GM18951 (cell line): ENCODE results near the gene ELOB.

Experiments used
- POLR2A ChIP-seq: IDR thresholded peaks from 4 replicates; pipeline ENCODE4 v1.6.1; 2011; ENCODE audit warnings: mild to moderate bottlenecking; ENCODE audit not compliant: insufficient read length, insufficient read depth; ENCODE audit errors: extremely low read depth
- in situ Hi-C: fragments of 300-500 bp; cut with MboI; formaldehyde crosslinking; loops from one replicate; pipeline ENCODE4 v1.12.0; 2022; ENCODE audit warnings: low sequenced_read_pairs, mixed read lengths, inconsistent platforms; ENCODE audit not compliant: unreplicated experiment

Gene ELOB

GRCh38 chr16:2777231-2777902 is at the start of gene ELOB:
Gene ELOB, minus strand, starts transcription at chr16:2777280. Its CDS starts 41 bp downstream, at chr16:2777239.
- peak; percentile 86 for TF ChIP-seq POLR2A
- in situ Hi-C loops: no loop called here

GRCh38 chr16:2825906-2826305 is 48.8 kb upstream of the ELOB start:
- in situ Hi-C loops: no loop called here
- TF ChIP-seq POLR2A: no peak

DNA sequence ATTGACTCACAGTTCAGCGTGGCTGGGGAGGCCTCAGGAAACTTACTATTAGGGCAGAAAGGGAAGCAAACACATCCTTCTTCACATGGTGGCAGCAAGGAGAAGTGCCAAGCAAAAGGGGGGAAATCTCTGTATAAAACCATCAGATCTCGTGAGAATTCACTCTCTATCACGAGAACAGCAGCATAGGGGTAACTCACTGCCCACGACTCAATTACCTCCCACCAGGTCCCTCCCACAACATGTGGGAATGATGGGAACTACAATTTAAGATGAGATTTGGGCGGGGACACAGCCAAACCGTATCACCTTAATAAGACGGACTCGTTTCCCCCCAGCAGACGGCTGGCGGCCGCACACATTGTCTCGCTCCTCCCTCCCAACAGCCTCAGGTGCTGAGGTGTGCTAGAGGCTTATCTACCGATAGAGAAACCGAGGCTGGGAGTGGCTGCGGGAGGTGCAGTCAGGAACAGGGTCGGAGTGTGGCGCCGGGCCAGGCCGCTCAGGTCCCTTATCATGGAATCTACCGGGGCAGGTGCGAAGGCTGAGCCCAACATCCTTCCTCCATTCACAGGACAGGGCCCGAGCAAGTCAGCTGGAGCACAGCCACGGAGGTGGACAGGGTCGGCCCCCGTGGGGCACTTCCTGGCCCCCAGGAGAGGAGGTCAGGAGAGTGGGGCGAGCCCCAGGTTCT is 48.1 kb upstream of the ELOB start:
- in situ Hi-C loops: no loop called here
- no peak for TF ChIP-seq POLR2A

DNA sequence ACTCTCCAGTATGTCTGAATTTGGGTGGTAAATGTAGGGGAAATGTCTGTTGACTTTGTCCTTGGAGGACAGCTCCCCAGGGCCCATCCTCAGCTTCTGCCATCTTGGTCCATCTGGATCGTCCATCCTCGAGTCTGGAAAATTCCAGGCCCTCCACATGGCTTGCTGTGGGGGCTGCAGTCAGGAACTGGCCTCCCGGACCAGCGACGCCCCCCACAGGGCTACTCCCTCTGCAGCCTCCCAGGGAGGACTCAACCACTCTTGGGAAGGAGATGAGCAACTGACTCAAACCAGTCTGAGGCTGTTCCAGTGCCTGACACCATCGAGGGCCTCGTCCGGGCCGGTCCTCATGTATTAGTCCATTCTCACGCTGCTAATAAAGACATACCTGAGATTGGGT is 47.5 kb upstream of the ELOB start:
- no peak for TF ChIP-seq POLR2A
- in situ Hi-C loops: no loop called here

GRCh38 chr16:2822496-2822895 is 45.4 kb upstream of the ELOB start:
- in situ Hi-C loops: no loop called here

GRCh38 chr16:2822158-2822495 is 45.0 kb upstream of the ELOB start:
- TF ChIP-seq POLR2A: no peak
- in situ Hi-C loops: no loop called here

More at GRCh38 chr16:2822496-2822895, 45.4 kb upstream of the ELOB start:
- no peak for TF ChIP-seq POLR2A

- in situ Hi-C loops: no loop called here
- TF ChIP-seq POLR2A: no peak
These were observed 44.5 kb upstream of the ELOB start for GRCh38 chr16:2821487-2822157.

DNA sequence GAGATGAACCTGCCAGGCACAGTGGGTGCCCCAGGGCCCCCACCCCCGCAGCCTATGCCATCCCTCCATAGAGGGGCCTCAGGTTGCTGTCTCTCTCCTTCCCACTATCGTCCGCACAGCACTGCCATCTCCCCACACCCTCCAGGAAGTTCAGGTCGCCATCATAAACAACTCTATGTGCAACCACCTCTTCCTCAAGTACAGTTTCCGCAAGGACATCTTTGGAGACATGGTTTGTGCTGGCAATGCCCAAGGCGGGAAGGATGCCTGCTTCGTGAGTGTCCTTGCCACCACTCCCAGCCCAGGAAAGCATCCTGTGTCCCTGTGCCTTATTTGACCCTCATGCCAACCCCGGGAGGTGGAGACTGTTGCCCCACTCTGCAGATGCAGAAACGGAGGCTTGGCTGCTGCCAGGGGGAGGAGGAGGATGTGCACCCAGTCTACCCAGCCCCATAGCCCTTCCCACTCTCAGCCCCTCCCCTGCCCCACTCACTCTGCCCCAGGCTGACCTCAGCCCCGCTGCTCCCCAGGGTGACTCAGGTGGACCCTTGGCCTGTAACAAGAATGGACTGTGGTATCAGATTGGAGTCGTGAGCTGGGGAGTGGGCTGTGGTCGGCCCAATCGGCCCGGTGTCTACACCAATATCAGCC is 43.9 kb upstream of the ELOB start:
- in situ Hi-C loops: no loop called here
- TF ChIP-seq POLR2A: no peak

DNA sequence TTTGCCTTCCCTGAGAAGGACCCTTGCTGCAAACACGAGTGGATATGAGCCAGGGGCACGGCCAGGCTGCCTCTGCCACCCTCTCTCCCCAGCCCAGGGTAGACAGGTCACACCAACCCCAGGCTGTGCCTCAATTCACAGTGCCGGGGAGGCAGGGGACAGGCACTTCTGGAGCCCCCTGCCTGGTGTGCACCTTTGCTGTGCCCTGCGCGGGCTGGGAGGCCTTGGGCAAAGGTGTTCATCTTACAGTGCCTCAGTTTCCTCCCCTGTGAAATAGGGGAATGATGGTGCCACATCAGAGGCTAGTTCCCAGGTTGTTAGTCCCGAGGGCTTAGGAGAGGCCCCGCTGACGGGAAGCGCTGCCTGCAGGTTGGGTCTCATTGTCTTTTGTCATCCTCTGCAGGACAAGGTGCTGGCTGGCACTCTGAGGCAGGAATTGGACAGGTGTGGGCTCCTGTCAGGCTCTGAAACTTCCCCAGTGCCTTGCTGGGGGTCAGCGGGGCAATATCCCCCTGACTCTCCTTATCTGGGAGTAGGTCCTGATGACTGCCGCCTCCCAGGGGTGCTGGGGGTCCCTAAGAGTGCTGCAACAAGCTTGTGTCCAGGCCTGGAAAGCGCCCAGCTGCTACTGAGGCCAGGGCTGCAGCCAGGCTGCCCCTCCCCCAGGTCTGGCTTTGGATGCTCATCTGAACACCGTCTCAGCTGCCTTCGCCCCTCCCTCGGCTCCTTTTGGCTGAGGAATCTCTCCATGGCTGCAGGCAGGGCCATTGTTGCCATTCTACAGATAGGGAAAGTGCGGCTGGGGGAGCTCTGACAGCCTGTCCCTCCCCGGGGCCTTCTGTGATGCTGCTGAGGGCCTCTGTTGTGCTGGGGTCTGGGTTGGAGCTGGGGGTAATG is 43.1 kb upstream of the ELOB start:
- in situ Hi-C loops: no loop called here
- TF ChIP-seq POLR2A: no peak

DNA sequence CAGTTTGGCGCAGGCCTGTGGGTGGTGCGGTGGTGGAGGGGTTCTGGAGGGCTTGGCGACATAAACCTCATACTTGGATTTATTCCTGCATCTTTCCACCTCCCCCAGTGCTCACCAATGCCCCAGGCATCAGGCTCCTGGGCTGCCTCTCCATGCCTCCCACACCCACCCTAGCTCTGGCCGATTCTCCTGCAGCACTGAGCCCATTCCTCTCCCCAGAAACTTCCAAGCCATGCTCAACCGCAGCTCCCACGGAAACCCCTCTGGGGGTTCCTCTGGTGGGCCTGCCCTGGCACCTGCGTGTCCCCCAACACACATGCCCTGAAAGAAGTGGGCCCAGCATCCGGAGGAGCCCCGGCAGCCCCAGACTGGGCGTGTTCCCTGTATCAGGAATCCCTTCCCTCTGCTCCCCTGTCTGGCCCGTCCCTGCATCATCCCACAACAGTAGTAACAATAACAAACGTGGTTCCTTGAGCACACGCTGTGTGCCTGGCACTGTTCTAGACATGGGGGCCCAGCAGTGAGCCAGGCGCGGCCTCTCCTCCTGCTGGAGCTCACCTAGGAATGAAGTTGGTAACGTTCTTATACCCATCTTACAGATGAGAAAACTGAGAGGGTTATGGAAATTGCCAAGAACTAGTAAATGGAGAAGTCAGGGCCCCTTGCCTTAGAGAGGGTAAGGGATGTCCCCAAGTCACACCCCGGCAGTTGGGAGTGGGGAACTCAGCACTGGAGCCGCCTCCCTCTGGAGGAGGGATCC is 42.3 kb upstream of the ELOB start:
- in situ Hi-C loops: no loop called here
- TF ChIP-seq POLR2A: no peak

DNA sequence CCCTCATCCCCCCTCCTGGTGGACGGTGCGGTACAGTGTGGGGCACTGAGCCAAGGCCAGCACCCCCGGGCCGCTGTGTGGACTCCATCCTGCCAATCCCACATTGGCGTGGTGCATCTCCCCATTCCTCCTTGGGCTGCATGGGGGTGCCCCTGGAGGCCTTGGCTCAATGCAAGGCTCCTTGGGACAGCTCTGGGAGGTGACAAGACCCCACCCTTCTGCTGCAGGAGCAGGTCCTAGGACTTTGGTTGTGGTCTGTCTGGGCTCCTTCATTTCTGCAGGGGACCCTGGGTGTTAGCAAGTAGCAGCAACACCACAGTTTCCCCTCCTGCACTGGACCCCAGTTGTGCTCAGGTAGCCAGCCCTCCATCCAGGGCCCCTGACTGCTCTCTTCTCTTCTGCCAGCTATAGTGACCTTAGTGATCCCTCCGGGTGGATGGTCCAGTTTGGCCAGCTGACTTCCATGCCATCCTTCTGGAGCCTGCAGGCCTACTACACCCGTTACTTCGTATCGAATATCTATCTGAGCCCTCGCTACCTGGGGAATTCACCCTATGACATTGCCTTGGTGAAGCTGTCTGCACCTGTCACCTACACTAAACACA is 41.3 kb upstream of the ELOB start:
- in situ Hi-C loops: no loop called here
- TF ChIP-seq POLR2A: no peak
